GM19193 (cell line): ENCODE data around the gene RPS27A.

ENCODE experiments used
- POLR2A ChIP-seq: IDR thresholded peaks from 4 replicates; pipeline ENCODE4 v1.6.1; 2011; ENCODE audit not compliant: insufficient read depth, insufficient read length; ENCODE audit errors: extremely low read depth

RPS27A gene

DNA sequence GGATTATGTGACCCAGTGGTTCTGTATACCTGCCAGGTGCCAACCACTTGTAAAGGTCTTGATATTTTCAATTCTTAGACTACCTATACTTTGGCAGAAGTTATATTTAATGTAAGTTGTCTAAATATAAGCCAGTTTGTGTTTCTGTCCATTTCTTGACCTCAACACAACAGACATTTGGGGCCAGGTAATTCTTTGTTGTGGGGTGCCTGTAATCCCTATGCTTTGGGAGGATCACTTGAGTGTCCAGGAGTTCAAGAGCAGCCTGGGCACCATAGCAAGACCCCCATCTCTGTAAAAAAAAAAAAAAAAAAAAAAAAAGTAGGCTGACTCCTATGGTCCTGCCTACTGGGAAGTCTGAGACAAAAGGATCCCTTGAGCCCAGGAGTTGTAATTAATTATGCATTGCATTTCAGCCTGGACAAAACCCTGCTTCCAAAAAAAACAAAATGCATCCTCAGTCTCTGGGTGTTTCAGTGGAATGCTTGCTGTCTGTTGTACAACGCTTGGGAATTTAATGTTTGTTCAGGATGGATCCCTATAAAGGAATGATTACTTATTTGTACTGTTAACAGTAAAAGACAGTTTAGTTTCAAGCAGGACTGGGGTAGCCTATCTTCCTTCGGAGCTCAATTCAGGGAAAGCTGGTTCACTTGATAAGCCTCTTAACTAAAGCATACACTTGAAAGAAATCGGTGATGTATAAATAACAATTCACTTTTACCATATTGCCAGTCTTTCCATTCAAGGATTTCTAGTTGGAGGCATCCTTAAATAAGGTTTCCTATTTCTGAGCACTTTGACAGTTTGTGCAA is 3.4 kb downstream of the RPS27A start:
- no peak for TF ChIP-seq POLR2A

GRCh38 chr2:55236992-55237543 is 4.6 kb downstream of the RPS27A start:
- no peak for TF ChIP-seq POLR2A

DNA sequence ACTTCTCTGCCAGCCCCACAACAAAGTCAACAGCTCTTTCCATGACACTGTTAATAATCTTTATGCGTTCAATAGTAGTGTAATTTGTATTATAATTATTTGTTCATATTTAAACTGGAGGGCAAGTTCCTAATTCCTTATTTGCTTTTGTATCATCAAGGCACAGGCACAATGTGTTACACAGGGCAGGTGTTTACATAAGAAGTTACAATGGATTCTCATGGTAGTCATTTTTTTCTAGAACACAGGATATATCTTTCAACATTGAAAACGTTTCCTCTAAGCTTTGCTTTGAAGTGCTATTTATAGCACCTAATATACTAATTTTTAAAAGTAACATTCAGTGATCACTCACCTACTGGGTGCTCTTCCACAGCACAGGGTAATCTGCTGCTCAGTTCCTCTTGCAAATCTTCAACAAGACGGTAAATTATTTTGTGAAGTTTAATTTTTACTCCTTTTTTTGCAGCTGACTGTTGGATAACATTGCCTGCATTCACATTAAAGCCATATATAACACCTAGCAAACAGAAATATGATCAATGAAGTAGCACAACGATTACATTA is 7.3 kb downstream of the RPS27A start:
- no peak for TF ChIP-seq POLR2A

- no peak for TF ChIP-seq POLR2A
Observed at GRCh38 chr2:55242617-55243016, 10.1 kb downstream of the RPS27A start.

GRCh38 chr2:55245411-55245810 is 12.9 kb downstream of the RPS27A start:
- no peak for TF ChIP-seq POLR2A

DNA sequence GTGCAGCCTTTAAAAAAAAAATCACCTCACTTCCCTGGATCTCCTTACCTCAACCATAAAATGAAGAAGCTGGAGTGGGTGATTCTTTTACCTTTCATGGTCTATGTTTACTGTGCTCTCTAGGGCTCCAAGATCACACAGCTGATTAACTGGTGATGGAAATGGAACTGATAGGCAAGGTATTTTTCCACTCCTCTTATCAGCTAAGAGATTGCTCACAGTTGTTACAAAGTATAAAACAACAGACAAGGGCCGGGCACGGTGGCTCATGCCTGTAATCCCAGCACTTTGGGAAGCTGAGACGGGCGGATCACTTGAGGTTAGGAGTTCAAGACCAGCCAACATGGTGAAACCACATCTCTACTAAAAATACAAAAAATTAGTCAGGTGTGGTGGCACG is 14.5 kb downstream of the RPS27A start:
- no peak for TF ChIP-seq POLR2A

- no peak for TF ChIP-seq POLR2A
Observed at GRCh38 chr2:55252832-55253231, 20.3 kb downstream of the RPS27A start.

DNA sequence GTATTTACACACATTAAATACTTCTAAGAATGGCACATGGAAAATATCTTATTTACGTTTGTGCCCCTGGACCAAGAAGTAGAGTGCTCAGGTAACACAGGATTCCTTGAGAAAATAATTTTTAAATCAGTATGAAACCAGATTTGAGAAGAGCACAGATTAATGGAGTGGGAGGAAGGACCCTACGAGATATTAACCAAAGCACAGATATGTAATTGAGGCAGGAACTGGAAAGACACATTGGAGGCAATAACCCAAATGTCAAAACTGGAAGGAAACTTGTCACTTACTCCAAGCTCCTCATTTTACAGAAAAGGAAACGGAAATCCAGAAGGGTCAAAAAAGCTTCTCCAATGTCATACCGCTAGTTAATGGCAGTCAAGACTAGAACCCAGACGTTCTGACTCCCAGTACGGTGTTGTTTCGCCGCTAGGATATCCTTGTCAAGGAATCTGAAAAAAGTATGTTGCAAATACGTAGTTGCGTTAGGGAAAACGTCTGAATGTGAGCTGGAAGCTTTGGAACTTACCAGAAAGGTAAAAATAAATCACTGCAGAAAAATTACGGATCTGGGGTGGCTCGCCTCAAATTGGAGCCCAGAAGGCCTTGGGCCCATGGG is 35.9 kb downstream of the RPS27A start:
- TF ChIP-seq POLR2A, result no peak

DNA sequence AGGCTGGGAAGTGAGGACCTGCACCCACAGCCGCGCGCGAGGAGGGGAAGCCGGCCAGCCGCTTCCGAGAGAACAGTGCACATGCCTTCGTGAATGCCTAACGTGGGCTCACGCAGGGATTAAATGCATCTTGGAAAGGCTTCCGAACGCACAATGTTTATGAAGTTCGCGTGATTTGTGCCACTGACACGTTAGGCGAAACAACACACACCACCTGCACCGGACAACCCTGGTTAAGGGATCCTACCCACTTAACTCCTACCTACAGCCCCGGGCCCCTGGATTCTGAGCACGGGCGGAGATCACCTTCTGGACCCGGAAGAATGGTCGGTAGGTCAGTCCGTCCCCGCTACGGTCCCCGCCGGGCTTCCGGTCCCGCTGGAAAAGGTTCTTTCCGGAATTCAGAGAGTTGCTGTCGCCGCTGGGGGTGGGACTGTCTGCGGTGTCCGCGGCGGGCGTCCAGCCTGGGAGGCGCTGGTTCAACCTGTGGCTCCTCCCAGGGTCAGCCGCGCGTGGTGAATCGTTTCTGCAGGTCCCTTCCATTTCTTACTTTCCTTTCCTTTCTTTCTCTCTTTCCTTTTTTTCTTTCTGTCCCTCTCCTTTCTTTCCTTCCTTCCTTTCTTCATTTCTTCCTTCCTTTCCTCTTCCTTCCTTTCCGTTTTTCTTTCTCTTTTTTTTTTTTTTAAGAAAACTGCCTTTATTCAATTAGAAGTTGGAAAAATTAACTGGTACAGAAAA is 36.6 kb downstream of the RPS27A start, which contains the start of gene MTIF2:
Gene MTIF2, minus strand, starts transcription at position 325 of the 738 bp plus-strand sequence. CDS start 5,373 bp downstream, outside the sequence.
- peak; percentile 93 for TF ChIP-seq POLR2A

GRCh38 chr2:55269645-55269990 is 37.1 kb downstream of the RPS27A start:
- no peak for TF ChIP-seq POLR2A

- TF ChIP-seq POLR2A, result no peak
Observed at GRCh38 chr2:55277310-55277709, 44.8 kb downstream of the RPS27A start.

- peak; percentile 94 for TF ChIP-seq POLR2A
Observed at GRCh38 chr2:55282110-55282917, 49.8 kb downstream of the RPS27A start.

GRCh38 chr2:55283083-55283482 is 50.6 kb downstream of the RPS27A start:
- TF ChIP-seq POLR2A, result no peak
